Right ventricle myocardium inferior (tissue), 1 donor: ENCODE data around the gene MACROD2. TPM values are rescaled to one million over a fixed set of nuclear protein-coding genes. Genes with fewer than 3 reads are reported as not detected.

Experiments used
- ATAC-seq: fragments of 200-7000 bp; cut with Tn5 transposase; one replicate; pipeline ENCODE4 v1.9.1; 2020; ENCODE audit warnings: mild to moderate bottlenecking, moderate library complexity
- DNase-seq: peaks from one replicate; pipeline ENCODE4 v3.0.0; 2021; ENCODE audit errors: missing footprints
- intact Hi-C: fragments of 100-400 bp; cut with DNase I; formaldehyde crosslinking; loops from one replicate; pipeline ENCODE4 v1.11.0; 2022
- total RNA-seq: library from RNA; stranded (reverse); fragmentation: NEBNext Ultra II Directional; extraction: Animal tissue kit (Norgen Biotek cat#: 25700); gene quantifications from one replicate; pipeline ENCODE4 v1.2.1, GENCODE V29; 2021
- donor health status: DM: no; HTN: yes; CAD: no; lungs with severe emphysema.

The MACROD2 gene
- total RNA-seq, 1 donor from 2014 or later, result 5.0 TPM

DNA sequence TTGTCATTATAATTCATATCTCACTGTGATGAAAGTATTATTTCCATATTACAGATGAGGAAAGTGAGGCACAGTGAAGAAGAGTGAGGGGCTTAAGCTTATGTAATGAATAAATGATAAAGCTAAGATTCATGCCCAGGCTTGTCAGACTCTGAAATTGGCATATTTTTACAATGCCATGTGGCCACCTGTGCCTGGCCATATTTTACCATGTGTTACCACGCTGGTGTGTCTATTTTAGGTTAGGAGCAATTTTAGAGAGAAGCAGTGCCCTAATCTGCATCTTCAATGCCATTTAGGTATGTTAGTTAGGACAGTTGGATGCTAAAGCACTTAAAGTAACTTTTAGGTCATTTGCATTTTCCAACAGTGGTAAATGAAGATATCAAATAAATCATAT lies 530.1 kb downstream of the MACROD2 start:
- intact Hi-C loops, result no loop called here
- ATAC-seq (no peak), DNase-seq (no peak)

DNA sequence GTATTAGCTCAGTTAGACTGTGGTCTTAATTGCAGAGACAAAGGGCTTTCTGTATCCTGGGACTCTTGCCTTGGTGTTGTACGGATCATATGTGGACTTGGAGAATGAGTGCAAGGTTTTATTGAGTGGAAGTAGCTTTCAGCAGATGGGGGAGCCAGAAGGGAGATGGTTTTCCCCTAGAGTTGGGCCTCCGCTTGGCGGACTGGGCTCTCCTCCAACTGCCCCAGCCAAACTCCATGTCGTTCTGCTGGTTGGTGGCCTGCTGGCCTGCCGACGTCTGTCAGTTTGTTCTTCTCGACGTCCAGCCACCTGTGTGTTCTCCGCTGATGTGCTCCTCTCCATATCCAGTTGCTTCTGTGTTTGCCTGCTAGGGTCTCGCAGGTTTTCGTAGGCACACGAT lies 531.6 kb downstream of the MACROD2 start:
- intact Hi-C loops, result no loop called here
- DNase-seq (no peak), ATAC-seq (no peak)

DNA sequence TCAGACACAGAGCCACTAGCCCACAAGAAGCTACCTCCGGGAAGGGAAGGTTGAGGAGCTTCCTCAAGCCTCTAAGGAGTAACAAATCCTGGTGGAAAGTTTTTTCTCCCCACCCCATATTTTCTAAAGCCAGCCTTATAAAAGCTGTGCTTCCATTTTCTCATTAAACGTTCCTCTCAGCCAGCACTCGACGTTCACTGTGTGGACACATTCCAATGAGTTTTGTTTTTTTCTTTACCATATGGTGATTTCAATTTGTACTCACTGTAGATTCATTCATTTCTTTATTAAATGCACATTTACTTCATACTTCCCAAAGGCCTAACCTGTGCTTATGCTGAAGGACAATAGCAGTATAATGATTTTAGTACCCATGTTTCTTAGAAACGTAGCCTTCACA lies 536.5 kb downstream of the MACROD2 start:
- intact Hi-C loops, result no loop called here
- no peak for ATAC-seq

DNA sequence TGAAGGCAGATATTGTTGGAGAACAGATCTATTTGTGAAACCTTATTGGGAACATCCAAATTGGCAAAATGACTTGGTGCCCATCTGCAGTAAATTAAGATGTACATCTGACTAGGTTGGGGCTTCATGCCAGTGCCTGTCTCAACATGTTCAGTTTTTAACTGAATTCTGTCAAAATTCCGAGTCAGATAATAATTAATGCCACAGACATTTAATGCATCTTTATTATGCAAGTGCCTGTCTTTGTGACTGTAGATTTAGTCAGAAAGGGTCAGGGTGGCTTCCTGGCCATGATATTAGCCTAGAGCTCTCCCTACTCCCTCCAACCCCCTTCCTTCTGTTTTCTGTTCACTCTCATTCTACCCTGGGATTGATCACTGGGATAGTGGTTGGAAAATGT lies 541.4 kb downstream of the MACROD2 start:
- intact Hi-C loops, result no loop called here
- no peak for ATAC-seq
- DNase-seq, result no peak

More for the DNA sequence above, 536.5 kb downstream of the MACROD2 start:
- DNase-seq, result no peak

DNA sequence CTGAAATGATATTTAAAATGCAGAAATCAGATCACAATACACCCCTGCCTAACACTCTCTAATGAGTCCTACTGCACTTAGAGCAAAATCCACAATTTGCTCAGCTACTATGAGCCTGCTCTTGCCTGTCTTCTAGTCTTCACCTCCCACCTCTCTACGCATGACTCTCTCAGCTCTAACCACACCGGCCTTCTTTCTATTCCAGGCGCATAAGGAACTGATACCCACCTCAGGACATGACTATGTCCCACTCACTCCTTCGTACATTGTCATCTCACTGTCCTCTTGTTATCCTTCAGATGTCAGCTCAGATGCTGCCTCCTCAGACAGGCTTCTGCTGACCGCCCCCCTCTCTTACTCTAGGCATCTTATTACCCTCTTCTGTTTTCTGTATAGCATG lies 543.1 kb downstream of the MACROD2 start:
- intact Hi-C loops, result no loop called here
- DNase-seq (no peak), ATAC-seq (no peak)

DNA sequence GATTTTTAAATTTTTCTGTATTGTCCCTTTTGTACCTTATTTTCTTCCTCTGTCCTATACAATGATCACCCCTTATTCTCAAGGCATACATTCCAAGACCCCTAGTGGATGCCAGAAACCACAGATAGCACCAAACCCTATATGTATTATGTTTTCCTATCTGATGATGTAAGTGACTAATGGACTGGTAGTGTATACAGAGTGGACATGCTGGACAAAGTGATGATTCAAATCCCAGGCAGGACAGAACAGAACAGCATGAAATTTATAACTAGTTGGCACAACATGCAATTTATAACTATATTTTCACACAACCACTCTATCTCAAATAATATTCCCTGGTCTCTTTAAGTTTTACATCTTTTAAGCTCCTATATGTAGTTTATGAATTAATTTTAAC lies 547.7 kb downstream of the MACROD2 start:
- DNase-seq (no peak), ATAC-seq (no peak)
- intact Hi-C loops, result no loop called here

DNA sequence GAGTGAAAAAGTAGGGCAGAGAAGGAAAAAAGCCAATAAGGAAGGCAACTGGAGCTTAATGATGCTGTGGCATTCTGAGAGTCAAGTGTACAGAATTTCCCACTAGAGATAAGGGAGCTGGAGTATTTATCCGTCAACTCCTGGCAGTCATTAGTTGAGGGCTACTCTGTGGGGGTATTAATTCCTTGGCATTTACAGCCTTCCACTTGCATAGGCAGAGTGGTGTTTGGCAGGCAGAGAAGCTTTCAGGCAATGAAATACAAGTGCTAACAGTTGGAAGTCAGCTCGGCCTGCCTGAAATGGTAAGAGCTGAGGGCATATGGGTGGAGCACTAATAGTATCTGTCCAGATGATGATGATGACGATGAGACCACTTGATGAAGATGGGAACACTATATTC lies 549.4 kb downstream of the MACROD2 start:
- DNase-seq (no peak), ATAC-seq (peak; percentile 37)
- intact Hi-C loops, result no loop called here

DNA sequence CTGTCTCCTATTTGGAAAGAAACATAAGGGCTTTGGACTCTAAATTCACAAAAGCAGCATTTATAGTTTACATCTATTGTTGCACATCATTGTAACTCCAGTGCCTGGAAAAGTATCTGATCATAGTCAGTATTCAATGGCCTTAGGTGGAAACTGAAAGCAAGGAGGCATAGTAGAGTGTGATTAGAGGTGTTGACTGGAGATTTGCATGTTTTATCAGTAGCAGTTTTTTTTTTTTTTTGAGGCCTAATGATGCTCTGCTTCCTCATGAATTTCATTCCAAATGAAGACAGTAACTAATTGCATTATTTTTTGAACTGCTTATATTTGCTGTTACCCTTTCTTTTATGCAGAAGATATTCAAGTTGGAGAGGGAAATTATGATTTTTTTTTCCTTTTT lies 555.3 kb downstream of the MACROD2 start:
- intact Hi-C loops, result no loop called here
- ATAC-seq, result no peak
- DNase-seq, result no peak

DNA sequence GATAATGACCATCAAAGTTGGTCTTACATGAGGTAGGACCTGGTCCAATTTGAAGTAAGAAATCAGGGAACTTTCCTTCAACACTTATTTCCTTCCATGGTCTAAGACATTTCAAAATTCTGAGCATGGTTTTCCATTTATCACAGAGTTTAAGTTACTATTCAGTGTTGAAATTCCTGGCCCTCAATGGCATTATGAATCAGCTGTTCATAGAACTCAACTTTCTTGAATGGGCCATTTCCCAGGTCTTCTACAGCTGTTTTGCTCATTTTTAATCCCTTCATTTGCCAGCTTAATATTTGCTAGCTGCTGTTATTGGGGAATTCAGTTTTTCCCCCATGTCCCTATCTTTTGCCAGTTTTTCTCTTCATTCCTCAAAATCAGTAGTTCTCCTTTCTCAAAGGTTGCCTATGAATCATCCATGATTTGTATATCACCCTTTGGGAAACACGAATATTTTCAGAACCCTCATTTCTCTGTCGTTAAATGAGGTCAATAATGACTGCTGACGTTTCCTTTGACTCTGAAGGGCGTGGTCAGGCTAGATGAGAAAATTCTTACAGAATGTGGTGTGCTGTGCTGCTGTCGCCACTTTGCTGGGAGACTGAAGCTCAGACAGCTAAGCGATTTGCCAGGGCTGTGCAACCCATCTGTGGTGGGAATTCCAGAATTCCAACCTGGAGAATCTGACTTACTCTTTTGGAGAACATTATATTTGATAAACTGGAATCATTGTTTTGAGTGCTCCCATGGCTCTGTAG lies 558.6 kb downstream of the MACROD2 start:
- intact Hi-C loops, result no loop called here
- ATAC-seq (peak; percentile 71), DNase-seq (no peak)

DNA sequence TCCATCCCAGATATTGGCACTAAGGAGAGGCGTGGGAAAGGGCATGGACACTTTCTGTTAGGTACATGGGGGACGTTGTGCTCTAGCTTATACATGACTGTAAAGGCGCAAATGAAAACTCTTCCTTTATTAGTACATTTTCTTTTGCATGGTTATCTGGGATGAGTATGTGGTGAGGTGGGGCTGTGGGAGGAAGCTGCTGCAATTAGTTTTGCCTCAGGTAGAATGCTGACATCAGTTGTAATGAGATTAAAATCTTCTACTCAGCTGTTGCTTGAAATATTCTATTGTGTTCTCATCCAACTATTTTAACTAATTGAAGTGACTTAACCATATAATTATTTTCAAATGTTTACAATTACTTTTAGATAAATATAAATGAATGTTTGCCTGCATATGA lies 560.4 kb downstream of the MACROD2 start:
- intact Hi-C loops, result no loop called here
- ATAC-seq (no peak), DNase-seq (no peak)

DNA sequence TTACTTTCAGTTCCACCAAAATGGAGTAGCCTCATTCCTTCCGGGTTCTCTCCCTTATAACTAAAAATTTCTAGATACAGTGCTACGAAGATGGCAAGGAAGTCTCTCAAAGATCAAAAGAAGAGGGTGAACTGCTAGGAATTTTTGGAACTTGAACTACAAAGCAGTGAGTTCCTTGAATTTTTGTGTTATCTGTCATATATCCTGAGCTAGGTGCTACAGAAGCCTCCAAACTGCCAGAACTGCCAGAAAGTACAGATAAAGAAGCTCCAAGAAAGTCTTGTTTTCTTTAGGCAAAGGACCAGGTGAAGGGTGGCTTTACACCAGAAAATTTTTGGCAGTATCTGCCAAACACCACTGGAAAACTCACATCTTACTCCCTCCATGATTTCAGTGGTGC lies 560.9 kb downstream of the MACROD2 start:
- ATAC-seq (no peak), DNase-seq (no peak)
- intact Hi-C loops, result no loop called here

DNA sequence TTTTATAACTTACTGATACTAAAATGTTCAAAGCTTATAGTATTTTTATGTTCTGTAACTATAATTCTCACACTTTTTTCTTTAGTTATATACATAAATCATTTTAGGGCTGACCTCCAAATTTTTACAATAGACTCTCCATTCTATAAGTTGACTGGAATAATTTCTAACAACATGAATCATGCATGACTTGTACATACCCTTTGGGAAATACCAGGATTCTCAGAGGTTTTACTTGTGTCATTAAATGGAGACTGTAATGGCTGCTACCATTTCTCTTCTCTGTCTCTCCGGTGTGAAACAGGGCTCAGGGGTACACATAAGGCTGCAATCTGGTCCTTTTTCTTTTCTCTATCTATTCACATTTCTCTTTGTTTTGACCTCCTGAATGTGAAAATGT lies 564.3 kb downstream of the MACROD2 start:
- DNase-seq, result no peak
- no peak for ATAC-seq

DNA sequence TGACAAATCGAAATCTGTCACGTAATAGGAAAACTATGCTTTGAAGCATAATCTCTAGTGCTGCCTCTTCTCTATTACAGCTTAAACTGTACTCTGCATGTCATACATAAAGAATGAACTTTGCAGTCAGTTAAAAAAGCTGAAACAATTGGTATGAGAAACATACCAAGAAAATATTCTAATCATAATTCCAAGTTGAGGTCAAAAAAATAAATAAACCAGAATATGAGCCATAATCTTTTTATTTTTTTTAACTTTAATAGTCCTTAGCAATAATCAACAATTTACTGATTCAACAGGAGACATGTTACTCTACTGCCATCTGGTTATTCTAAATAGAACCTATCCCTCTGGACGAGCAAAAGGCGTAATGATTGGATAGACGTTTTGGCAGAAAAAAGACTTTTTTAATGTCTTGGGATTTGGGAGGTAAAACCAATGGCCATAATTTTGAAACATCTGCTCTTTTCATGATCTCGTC lies 566.5 kb downstream of the MACROD2 start:
- DNase-seq, result no peak
- intact Hi-C loops, result no loop called here
- ATAC-seq, result no peak

More for the DNA sequence above, 564.3 kb downstream of the MACROD2 start:
- intact Hi-C loops, result no loop called here

DNA sequence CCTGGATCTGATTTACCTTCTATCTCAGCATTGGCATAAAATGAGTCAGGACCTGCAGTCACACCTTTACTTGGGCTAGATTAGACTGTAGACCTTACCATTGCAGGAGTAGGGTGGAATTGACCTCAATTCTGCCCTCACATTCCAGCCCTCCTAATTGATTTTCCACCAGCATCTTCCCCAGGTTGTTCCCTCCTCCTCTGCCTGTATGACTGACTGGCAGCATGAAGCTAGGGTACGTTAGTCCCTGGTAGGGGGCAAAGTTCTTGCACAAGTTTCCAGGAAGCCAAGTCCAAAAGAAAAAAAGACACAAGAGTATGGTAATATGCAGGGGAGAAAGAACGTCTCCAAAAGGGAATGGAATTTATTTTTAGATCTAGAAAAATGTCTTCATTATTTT lies 567.7 kb downstream of the MACROD2 start:
- no peak for DNase-seq
- intact Hi-C loops, result no loop called here
- no peak for ATAC-seq

DNA sequence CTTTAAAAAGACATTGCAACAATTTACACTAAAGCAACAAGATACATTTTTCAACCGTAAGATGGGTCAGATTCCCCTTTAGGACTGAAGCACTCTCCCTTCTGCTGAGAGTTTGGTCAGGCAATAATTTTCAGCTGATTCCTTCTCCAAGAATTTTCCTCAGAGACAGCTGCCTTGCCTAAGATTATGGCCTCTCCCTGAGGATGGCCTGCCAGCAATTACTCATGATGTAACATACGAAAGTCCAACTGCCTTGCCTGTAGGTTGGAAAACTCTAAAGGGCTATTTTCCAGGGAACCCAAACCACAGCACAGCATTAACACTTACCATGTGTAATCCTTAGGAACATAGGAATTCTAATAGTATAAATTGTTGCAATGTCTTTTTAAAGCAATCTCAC lies 571.2 kb downstream of the MACROD2 start:
- DNase-seq, result no peak
- intact Hi-C loops, result no loop called here
- peak; percentile 63 for ATAC-seq

DNA sequence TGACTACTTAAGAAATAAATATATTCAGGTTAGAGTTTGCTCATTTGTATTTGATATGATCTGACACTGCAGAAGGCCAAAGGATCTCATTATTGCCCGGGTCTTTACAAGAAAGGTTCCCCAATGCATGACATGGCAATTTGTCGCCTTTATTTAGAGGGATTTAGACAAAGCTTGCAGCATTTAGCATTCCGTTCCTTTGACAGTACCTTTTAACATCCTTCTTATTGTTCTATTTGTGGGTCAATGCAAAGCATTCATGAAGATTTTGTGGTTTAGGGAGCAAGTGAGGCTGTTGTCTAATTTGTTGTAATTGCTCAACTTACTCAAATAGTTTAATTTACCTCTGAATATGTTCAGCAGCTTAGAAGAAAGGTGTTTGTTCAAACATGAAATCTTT lies 572.9 kb downstream of the MACROD2 start:
- DNase-seq, result no peak
- ATAC-seq, result no peak
- intact Hi-C loops, result no loop called here

DNA sequence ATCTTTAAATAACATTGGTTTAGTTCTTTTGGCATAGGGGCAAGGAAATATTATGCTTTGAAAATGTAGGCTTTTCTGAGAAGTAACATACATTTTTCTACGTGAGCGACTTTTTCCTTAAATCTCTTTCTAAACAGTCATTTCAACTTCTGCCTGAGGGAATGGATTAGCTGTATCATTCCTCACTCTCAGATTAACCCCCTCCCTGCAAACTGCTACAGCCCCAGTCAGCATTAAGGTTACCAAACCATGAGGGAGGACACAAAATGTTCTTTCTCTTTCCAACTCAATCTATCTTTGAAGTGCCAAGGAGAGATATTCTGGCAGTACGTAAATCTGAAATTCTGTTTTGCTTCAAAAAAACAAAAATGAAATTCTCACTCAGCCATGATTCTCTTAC lies 573.4 kb downstream of the MACROD2 start:
- ATAC-seq, result no peak
- intact Hi-C loops, result no loop called here
- no peak for DNase-seq

DNA sequence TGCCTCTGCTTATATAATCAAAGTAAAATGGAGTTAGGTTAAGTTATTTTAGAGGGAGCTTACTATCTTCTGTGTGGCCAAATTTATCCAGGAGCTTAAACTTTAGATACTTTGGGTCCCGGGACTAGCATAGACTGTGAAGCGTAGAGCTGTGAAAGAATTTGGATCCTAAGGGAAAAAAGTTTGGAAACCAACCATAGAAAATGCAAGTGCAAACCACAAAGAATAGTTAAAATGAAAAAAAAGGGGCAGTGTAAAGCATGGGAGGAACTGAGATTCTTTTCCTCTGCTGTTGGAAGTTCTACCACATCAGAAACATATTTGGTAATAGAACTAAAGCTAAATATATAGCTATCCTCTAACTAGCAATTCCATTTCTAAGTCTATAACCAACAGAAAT lies 574.3 kb downstream of the MACROD2 start:
- no peak for DNase-seq
- intact Hi-C loops, result no loop called here
- no peak for ATAC-seq

DNA sequence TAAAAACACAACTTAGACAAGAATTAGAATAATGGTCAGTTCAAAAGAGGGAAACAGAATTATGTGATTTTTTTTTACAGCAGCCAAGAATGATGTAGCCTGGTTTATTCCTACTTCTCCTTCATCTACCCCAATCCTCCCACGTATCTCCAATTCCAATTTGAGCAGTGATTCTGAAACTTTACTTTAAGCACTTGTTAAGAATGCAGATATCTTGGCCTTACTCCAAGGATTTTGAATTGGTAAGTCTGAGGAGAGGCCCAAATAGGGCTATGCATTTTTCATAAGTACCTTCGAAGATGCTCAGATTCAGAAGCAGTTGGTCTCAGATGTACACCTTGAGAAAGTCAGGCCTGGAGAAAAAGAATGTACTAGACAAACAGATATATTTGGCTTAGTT lies 575.5 kb downstream of the MACROD2 start:
- intact Hi-C loops, result no loop called here
- ATAC-seq, result no peak
- DNase-seq, result no peak

DNA sequence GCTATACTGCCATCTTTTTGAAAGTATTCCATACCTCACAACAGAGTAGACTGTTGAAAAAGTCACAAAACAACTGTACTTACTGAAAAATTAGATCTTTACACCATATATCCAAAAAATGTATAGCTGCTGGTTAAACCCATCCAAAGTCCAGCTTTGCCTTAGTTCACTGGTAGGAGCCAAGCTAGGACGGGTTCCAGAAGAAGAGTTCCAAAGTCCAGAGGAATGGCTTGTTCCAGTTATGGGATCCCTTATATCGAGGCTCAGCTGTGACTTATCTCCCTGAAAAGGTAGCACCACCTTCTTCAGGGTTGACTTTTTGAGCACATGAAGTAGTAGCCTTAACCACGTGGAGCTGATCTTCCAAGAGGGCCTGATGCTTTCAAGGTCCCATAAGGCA lies 578.4 kb downstream of the MACROD2 start:
- no peak for ATAC-seq
- intact Hi-C loops, result no loop called here

More for the DNA sequence above, 578.4 kb downstream of the MACROD2 start:
- DNase-seq, result no peak
